AG04450 (cell line): ENCODE measurements around the gene FBXO47. TPM values are rescaled to one million over a fixed set of nuclear protein-coding genes. Genes with fewer than 3 reads are reported as not detected.
"Not testable (repeated sequence)": the region's sequence is repeated elsewhere in the genome, so short reads cannot be mapped to it uniquely, and the experiment has no call there.

Experiments
- CTCF ChIA-PET: fragments of 300-600, 350-600 bp; formaldehyde crosslinking; extraction: SDS; loops from one replicate; lab custom pipeline; 2022; ENCODE audit warnings: antibody characterized with exemption, inconsistent platforms; lab: Charles Lee
- POLR2A ChIA-PET: fragments of 350-600 bp; formaldehyde crosslinking; extraction: SDS; loops from one replicate; lab custom pipeline; 2021; ENCODE audit warnings: antibody characterized with exemption, inconsistent platforms; lab: Yijun Ruan, JAX
- DNase-seq: peaks from one replicate; pipeline ENCODE4 v3.0.0-alpha.2; 2011; ENCODE audit warnings: low read depth, low spot score
- H3K27ac ChIP-seq: one replicate; pipeline ENCODE4 v1.5.1; 2012; ENCODE audit warnings: low read depth, low read length, control low read depth
- H3K27me3 ChIP-seq: one replicate; pipeline ENCODE4 v1.6.0; 2012; ENCODE audit warnings: low read length; ENCODE audit not compliant: control insufficient read depth, insufficient read depth
- H3K4me3 ChIP-seq: 2 replicates; pipeline ENCODE4 v1.5.1; 2011; ENCODE audit warnings: mild to moderate bottlenecking, low read depth, low read length, control low read depth
- H3K9me3 ChIP-seq: 2 replicates; pipeline ENCODE4 v1.5.1; 2012; ENCODE audit warnings: low read length; ENCODE audit not compliant: control insufficient read depth, insufficient read depth
- polyA plus RNA-seq: library from polyadenylated mRNA; depleted of rRNA; stranded (reverse); fragments of >200 nt; gene quantifications from 2 replicates; pipeline ENCODE4 v1.2.3, GENCODE V29; 2011
- TF ChIP-seq, protein P1 (sequence below): IDR thresholded peaks from 2 replicates; pipeline ENCODE4 v1.5.1; 2011; ENCODE audit warnings: low read depth, low read length, control low read depth, inconsistent platforms

The FBXO47 gene
- polyA plus RNA-seq, 1 experiment = not detected

- TF ChIP-seq, protein P1, sequence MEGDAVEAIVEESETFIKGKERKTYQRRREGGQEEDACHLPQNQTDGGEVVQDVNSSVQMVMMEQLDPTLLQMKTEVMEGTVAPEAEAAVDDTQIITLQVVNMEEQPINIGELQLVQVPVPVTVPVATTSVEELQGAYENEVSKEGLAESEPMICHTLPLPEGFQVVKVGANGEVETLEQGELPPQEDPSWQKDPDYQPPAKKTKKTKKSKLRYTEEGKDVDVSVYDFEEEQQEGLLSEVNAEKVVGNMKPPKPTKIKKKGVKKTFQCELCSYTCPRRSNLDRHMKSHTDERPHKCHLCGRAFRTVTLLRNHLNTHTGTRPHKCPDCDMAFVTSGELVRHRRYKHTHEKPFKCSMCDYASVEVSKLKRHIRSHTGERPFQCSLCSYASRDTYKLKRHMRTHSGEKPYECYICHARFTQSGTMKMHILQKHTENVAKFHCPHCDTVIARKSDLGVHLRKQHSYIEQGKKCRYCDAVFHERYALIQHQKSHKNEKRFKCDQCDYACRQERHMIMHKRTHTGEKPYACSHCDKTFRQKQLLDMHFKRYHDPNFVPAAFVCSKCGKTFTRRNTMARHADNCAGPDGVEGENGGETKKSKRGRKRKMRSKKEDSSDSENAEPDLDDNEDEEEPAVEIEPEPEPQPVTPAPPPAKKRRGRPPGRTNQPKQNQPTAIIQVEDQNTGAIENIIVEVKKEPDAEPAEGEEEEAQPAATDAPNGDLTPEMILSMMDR = no peak
- ChIA-PET POLR2A (no interaction called here), CTCF (interaction anchor here (1.1 to 2.4 kb wide), 2 partner anchors 40 to 210 kb away, joined by 3 to 9 read pairs; no protein-coding TSS in a partner anchor)
- no peak for DNase-seq
- Histone ChIP-seq H3K27ac (no peak overlapping the region), H3K4me3 (no peak overlapping the region), H3K9me3 (no peaks in the 10 kb centered on the region), H3K27me3 (no peaks in the 10 kb centered on the region)
Observed at GRCh38 chr17:38942696-38943334, 24.4 kb downstream of the FBXO47 start.

- POLR2A ChIA-PET = interaction anchor here (0.6 kb wide), 1 partner anchor 19 kb away, joined by 9 read pairs; no protein-coding TSS in a partner anchor
- TF ChIP-seq, protein P1 = no peak
- H3K4me3 ChIP-seq = no peak overlapping the region
- DNase-seq = no peak
- no peaks in the 10 kb centered on the region for H3K9me3 ChIP-seq
- CTCF ChIA-PET = interaction anchor here (0.6 to 1.5 kb wide), 2 partner anchors 31 to 213 kb away, joined by 4 to 9 read pairs; no protein-coding TSS in a partner anchor
- no peak overlapping the region for H3K27ac ChIP-seq
- peaks cover 4% of the 10 kb centered on the region for H3K27me3 ChIP-seq
Observed at GRCh38 chr17:38940404-38940803, 26.8 kb downstream of the FBXO47 start.

DNA sequence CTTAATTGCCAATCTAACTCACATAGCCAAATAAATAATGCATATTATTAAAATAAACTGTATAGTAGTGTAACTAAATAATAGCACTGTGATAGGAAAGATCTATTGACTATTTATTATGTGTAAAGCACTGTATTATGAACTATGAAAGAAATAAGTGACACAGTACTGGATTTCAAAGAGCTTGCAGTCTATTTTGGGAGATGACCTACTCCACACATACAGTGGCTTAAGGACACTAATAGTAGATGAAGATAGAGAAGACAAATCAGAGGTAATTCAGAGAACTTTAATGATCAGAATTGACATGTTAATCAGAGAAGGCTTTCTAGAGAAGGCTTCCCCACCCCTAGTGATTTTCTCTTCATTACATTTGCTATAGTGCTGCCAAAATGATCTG lies 27.2 kb downstream of the FBXO47 start:
- TF ChIP-seq, protein P1 = no peak
- no peak for DNase-seq
- peaks cover 4% of the 10 kb centered on the region for H3K27me3 ChIP-seq
- no peaks in the 10 kb centered on the region for H3K9me3 ChIP-seq
- no peak overlapping the region for H3K27ac ChIP-seq
- H3K4me3 ChIP-seq = no peak overlapping the region
- POLR2A ChIA-PET = interaction anchor here (0.6 kb wide), 1 partner anchor 20 kb away, joined by 9 read pairs; no protein-coding TSS in a partner anchor
- CTCF ChIA-PET = interaction anchor here (0.6 to 1.5 kb wide), 2 partner anchors 31 to 213 kb away, joined by 4 to 9 read pairs; no protein-coding TSS in a partner anchor

DNA sequence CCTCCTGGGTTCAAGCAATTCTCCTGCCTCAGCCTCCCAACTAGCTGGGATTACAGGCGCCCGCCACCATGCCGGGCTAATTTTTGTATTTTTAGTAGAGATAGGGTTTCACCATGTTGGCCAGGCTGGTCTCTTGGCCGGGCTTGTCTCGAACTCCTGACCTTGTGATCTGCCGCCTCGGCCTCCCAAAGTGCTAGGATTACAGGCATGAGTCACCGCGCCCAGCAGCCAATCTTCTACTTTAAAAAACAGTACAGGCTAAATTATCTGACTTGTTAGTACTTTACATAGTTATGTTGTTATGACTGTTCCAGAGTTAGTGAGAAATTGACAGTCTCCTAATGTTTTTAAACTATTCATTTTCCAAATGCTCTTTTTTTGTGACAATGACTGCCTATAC lies 33.2 kb downstream of the FBXO47 start:
- H3K9me3 ChIP-seq, H3K4me3 ChIP-seq, CTCF ChIA-PET, POLR2A ChIA-PET, H3K27me3 ChIP-seq, DNase-seq, H3K27ac ChIP-seq: not testable (repeated sequence)

GRCh38 chr17:38930782-38931181 lies 36.4 kb downstream of the FBXO47 start:
- H3K27ac ChIP-seq, H3K4me3 ChIP-seq, POLR2A ChIA-PET, CTCF ChIA-PET, H3K9me3 ChIP-seq, DNase-seq, H3K27me3 ChIP-seq: not testable (repeated sequence)
